H9 (cell line): Measurements from ENCODE around the gene ASAP3. TPM values are rescaled to one million over a fixed set of nuclear protein-coding genes. Genes with fewer than 3 reads are reported as not detected.

ENCODE experiments used
- DNase-seq: peaks from one replicate; pipeline ENCODE4 v3.0.0-alpha.2; 2017
- H2AFZ ChIP-seq: one replicate; pipeline ENCODE4 v1.6.1; 2013; ENCODE audit warnings: mild to moderate bottlenecking, low read length, control low read depth, moderate library complexity
- H2AK5ac ChIP-seq: 2 replicates; pipeline ENCODE4 v1.6.1; 2013; ENCODE audit warnings: low read length, control low read depth, mixed read lengths; ENCODE audit not compliant: insufficient read length
- H2BK120ac ChIP-seq: one replicate; pipeline ENCODE4 v1.6.1; 2013; ENCODE audit warnings: low read depth, mild to moderate bottlenecking, low read length, control low read depth, inconsistent platforms; ENCODE audit not compliant: poor library complexity, severe bottlenecking
- H2BK12ac ChIP-seq: 2 replicates; pipeline ENCODE4 v1.6.1; 2013; ENCODE audit warnings: low read length, control low read depth, mixed read lengths, low read depth; ENCODE audit not compliant: insufficient read length
- H2BK15ac ChIP-seq: 2 replicates; pipeline ENCODE4 v1.6.1; 2013; ENCODE audit warnings: low read depth, low read length, control low read depth
- H2BK20ac ChIP-seq: one replicate; pipeline ENCODE4 v1.6.1; 2013; ENCODE audit warnings: low read depth, mild to moderate bottlenecking, low read length, control low read depth, inconsistent platforms; ENCODE audit not compliant: poor library complexity, severe bottlenecking
- H2BK5ac ChIP-seq: 2 replicates; pipeline ENCODE4 v1.6.1; 2013; ENCODE audit warnings: low read length, control low read depth, mixed read lengths; ENCODE audit not compliant: insufficient read length
- H3K14ac ChIP-seq: 2 replicates; pipeline ENCODE4 v1.6.1; 2013; ENCODE audit warnings: low read length, control low read depth; ENCODE audit not compliant: insufficient read depth
- H3K18ac ChIP-seq: 2 replicates; pipeline ENCODE4 v1.6.1; 2013; ENCODE audit warnings: low read depth, mild to moderate bottlenecking, mixed read lengths, low read length, control low read depth; ENCODE audit not compliant: insufficient read length
- H3K23ac ChIP-seq: 2 replicates; pipeline ENCODE4 v1.6.1; 2013; ENCODE audit warnings: low read length, control low read depth, mixed read lengths, low read depth; ENCODE audit not compliant: insufficient read length
- H3K23me2 ChIP-seq: 2 replicates; pipeline ENCODE4 v1.6.1; 2013; ENCODE audit warnings: low read depth, mild to moderate bottlenecking, mixed read lengths, low read length, control low read depth; ENCODE audit not compliant: insufficient read length, poor library complexity, severe bottlenecking
- H3K27ac ChIP-seq: 2 replicates; pipeline ENCODE4 v1.5.1; 2013; ENCODE audit warnings: low read length, control low read depth, mixed read lengths, low read depth; ENCODE audit not compliant: insufficient read length
- H3K27me3 ChIP-seq: 2 replicates; pipeline ENCODE4 v1.6.1; 2013; ENCODE audit warnings: low read length, control low read depth, inconsistent platforms; ENCODE audit not compliant: insufficient read depth
- H3K4ac ChIP-seq: 2 replicates; pipeline ENCODE4 v1.6.1; 2013; ENCODE audit warnings: low read depth, mild to moderate bottlenecking, control low read depth, inconsistent platforms, low read length, moderate library complexity
- H3K4me1 ChIP-seq: 2 replicates; pipeline ENCODE4 v1.6.1; 2013; ENCODE audit warnings: low read length, control low read depth, inconsistent platforms; ENCODE audit not compliant: insufficient read depth
- H3K4me2 ChIP-seq: 2 replicates; pipeline ENCODE4 v1.6.1; 2013; ENCODE audit warnings: low read length, control low read depth, mixed read lengths; ENCODE audit not compliant: insufficient read length, insufficient read depth
- H3K56ac ChIP-seq: 2 replicates; pipeline ENCODE4 v1.6.1; 2013; ENCODE audit warnings: low read depth, mild to moderate bottlenecking, mixed read lengths, low read length, control low read depth; ENCODE audit not compliant: insufficient read length
- H3K79me1 ChIP-seq: 2 replicates; pipeline ENCODE4 v1.6.1; 2013; ENCODE audit warnings: low read depth, mild to moderate bottlenecking, moderate library complexity, low read length, control low read depth, inconsistent platforms; ENCODE audit not compliant: insufficient read depth, poor library complexity, severe bottlenecking
- H3K79me2 ChIP-seq: 2 replicates; pipeline ENCODE4 v1.6.1; 2013; ENCODE audit warnings: low read length, control low read depth, inconsistent platforms; ENCODE audit not compliant: insufficient read depth
- H3K9ac ChIP-seq: 2 replicates; pipeline ENCODE4 v1.6.1; 2013; ENCODE audit warnings: low read length, control low read depth, mixed read lengths; ENCODE audit not compliant: insufficient read length; ENCODE audit errors: extremely low read depth
- H3K9me3 ChIP-seq: one replicate; pipeline ENCODE4 v1.6.1; 2013; ENCODE audit warnings: low read depth, low read length, inconsistent platforms; ENCODE audit not compliant: control insufficient read depth
- H3T11ph ChIP-seq: one replicate; pipeline ENCODE4 v1.6.1; 2013; ENCODE audit warnings: mild to moderate bottlenecking, low read length, control low read depth, inconsistent platforms
- H4K20me1 ChIP-seq: one replicate; pipeline ENCODE4 v1.6.1; 2013; ENCODE audit not compliant: control insufficient read depth, insufficient read length, insufficient read depth
- H4K5ac ChIP-seq: 2 replicates; pipeline ENCODE4 v1.6.1; 2013; ENCODE audit warnings: low read depth, mild to moderate bottlenecking, mixed read lengths, low read length, control low read depth; ENCODE audit not compliant: insufficient read length
- H4K8ac ChIP-seq: replicated peaks from 2 replicates; pipeline ENCODE4 v1.6.1; 2013; ENCODE audit warnings: low read length, control low read depth, mixed read lengths, low read depth; ENCODE audit not compliant: insufficient read length
- H4K91ac ChIP-seq: 2 replicates; pipeline ENCODE4 v1.6.1; 2013; ENCODE audit warnings: low read depth, mild to moderate bottlenecking, moderate library complexity, mixed read lengths, low read length, control low read depth; ENCODE audit not compliant: insufficient read length
- H3K27ac Mint-ChIP-seq, 3 experiments: 2 replicates in 2 of 3; 3 replicates in 1 of 3; pipeline ENCODE4 v1.8.0; 2020 to 2021; ENCODE audit warnings: mixed read lengths in 3 of 3, mild to moderate bottlenecking in 1 of 3, moderate library complexity in 1 of 3
- H3K27me3 Mint-ChIP-seq: 2 replicates; pipeline ENCODE4 v1.8.0; 2021; ENCODE audit warnings: low read depth, mild to moderate bottlenecking, moderate library complexity, mixed read lengths
- H3K36me3 Mint-ChIP-seq, 3 experiments: 2 replicates in 2 of 3; 3 replicates in 1 of 3; pipeline ENCODE4 v1.8.0; 2020 to 2021; ENCODE audit warnings: low read depth in 3 of 3, mixed read lengths in 3 of 3; ENCODE audit not compliant: insufficient read depth in 1 of 3
- H3K4me1 Mint-ChIP-seq, 2 experiments: 2 replicates each; pipeline ENCODE4 v1.8.0; 2020; ENCODE audit warnings: mixed read lengths in 2 of 2
- H3K4me3 Mint-ChIP-seq, 2 experiments: 2 replicates in 1 of 2; 3 replicates in 1 of 2; pipeline ENCODE4 v1.8.0; 2020 to 2021; ENCODE audit warnings: mild to moderate bottlenecking in 2 of 2, mixed read lengths in 2 of 2, moderate library complexity in 1 of 2
- H3K9me3 Mint-ChIP-seq, 2 experiments: 2 replicates in 1 of 2; 3 replicates in 1 of 2; pipeline ENCODE4 v1.8.0; 2020; ENCODE audit warnings: mild to moderate bottlenecking in 2 of 2, mixed read lengths in 2 of 2, moderate library complexity in 1 of 2
- CTCF ChIP-seq: fragments of 200-600 bp; sonication (generic); conservative IDR thresholded peaks from 3 replicates; pipeline ENCODE4 v1.8.0; 2021; ENCODE audit warnings: antibody characterized with exemption, mild to moderate bottlenecking
- WGBS: extraction: QIAGEN DNeasy Blood & Tissue Kit; methylation state at CpG from one replicate; pipeline ENCODE4 v1.1.7; 2013; ENCODE audit warnings: missing lambda C conversion rate, low lambda C conversion rate, mixed read lengths; ENCODE audit not compliant: insufficient read length; ENCODE audit errors: extremely low coverage; 5-methylcytosine and 5-hydroxymethylcytosine counted together
- total RNA-seq: library from RNA; stranded (reverse); gene quantifications from 2 replicates; pipeline ENCODE4 v1.2.1, GENCODE V29; 2021

ASAP3 gene
- total RNA-seq, 1 experiment from 2014 or later, result 26.7 TPM

- Mint-ChIP-seq H3K9me3 (peaks cover 1 to 3% of the 10 kb centered on the region in 2 experiments; a peak in 2 of 5 replicates), H3K27ac (no peak overlapping the region), H3K4me3 (no peak overlapping the region), H3K4me1 (peaks cover 7 to 16% of the 10 kb centered on the region in 2 experiments), H3K36me3 (peaks cover 9 to 11% (median 10%) of the 10 kb centered on the region in 3 experiments), H3K27me3 (peaks cover 100% of the 10 kb centered on the region)
- no peak for DNase-seq
- Histone ChIP-seq H2BK12ac (no peak overlapping the region), H2AK5ac (no peak overlapping the region), H2BK15ac (no peak overlapping the region), H4K8ac (no peak overlapping the region), H2BK120ac (no peak overlapping the region), H2BK20ac (no peak overlapping the region), H3K79me1 (no peaks in the 10 kb centered on the region), H3K23me2 (no peaks in the 10 kb centered on the region), H3K27me3 (peaks cover 77% of the 10 kb centered on the region), H3K56ac (no peak overlapping the region), H3K4ac (no peak overlapping the region), H3K18ac (no peak overlapping the region), H3K23ac (no peak overlapping the region), H4K5ac (no peak overlapping the region), H2AFZ (no peak overlapping the region), H3K9ac (no peak overlapping the region), H3K9me3 (no peaks in the 10 kb centered on the region), H3T11ph (no peak overlapping the region), H2BK5ac (no peak overlapping the region), H3K79me2 (no peaks in the 10 kb centered on the region), H4K20me1 (no peaks in the 10 kb centered on the region), H3K14ac (no peak overlapping the region), H3K27ac (no peak overlapping the region), H3K4me2 (no peak overlapping the region), H3K4me1 (no peaks in the 10 kb centered on the region), H4K91ac (no peak overlapping the region)
- no peak for TF ChIP-seq CTCF
- no CpG with 5 or more reads among the region's 6 CpGs for WGBS
These were observed 62.2 kb downstream of the ASAP3 start for GRCh38 chr1:23421753-23422240.
